SK-MEL-5 (cell line): ENCODE data around the gene NFILZ. TPM values are rescaled to one million over a fixed set of nuclear protein-coding genes. Genes with fewer than 3 reads are reported as not detected.

ENCODE experiments used
- DNase-seq: peaks from one replicate; pipeline ENCODE4 v3.0.0-alpha.2; 2016; ENCODE audit warnings: low read depth, low spot score
- in situ Hi-C: cut with HindIII; loops from 2 replicates; pipeline ENCODE4 v1.10.0; 2016; ENCODE audit warnings: low sequenced_read_pairs, high pct_unique_total_duplicates, low pct_unique_long_range_greater_than_20kb
- polyA plus RNA-seq, 2 experiments: library from polyadenylated mRNA; depleted of rRNA; stranded (reverse); fragments of >200 nt; gene quantifications; 2 replicates each; pipeline ENCODE4 v1.2.3, GENCODE V29; 2015
- total RNA-seq: library from RNA; depleted of rRNA; stranded (reverse); fragments of >200 nt; shearing (Covaris generic); gene quantifications from 2 replicates; pipeline ENCODE4 v1.2.3, GENCODE V29; 2014; rRNA removed

The NFILZ gene
- total RNA-seq: not detected in 2 replicates
- not detected in 2 replicates for polyA plus RNA-seq (2015; cell fraction: cytosol; rRNA removed)
- polyA plus RNA-seq (2015; cell fraction: nucleus; rRNA removed): not detected in 2 replicates

DNA sequence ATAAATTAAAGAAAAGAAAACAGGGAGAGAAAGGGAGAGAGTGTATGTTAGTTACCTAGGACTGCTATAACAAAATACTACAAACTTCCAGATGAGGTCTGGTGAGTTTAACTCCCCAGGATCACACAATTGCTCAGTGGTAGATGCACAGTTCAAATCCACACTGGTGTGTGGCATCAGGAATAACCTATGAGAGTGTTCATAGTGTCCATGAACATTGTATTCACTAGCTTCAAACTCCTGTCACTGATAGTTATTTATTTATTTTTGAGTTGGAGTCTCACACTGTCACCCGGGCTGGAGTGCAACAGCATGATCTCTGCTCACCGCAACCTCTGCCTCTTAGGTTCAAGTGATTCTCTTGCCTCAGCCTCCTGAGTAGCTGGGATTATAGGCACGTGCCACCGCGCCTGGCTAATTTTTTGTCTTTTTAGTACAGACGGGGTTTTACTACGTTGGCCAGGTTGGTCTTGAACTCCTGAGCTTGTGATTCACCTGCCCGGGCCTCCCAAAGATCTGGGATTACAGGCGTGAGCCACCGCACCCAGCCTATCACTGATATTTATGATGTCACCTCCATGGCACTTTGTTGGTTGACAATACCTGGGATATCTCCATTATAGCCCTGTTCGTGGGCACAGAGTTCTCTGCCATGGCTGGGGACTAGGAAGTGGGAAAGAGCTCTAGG is at the start of gene NFILZ:
Gene NFILZ, plus strand, starts transcription at position 638 of the 688 bp plus-strand sequence. CDS start 46,133 bp downstream, outside the sequence.
- in situ Hi-C loops: no loop called here
- no peak for DNase-seq

- in situ Hi-C loops: no loop called here
- DNase-seq: peak; percentile 71
Observed at GRCh38 chr19:8580710-8581281, 49.6 kb upstream of the NFILZ start.

DNA sequence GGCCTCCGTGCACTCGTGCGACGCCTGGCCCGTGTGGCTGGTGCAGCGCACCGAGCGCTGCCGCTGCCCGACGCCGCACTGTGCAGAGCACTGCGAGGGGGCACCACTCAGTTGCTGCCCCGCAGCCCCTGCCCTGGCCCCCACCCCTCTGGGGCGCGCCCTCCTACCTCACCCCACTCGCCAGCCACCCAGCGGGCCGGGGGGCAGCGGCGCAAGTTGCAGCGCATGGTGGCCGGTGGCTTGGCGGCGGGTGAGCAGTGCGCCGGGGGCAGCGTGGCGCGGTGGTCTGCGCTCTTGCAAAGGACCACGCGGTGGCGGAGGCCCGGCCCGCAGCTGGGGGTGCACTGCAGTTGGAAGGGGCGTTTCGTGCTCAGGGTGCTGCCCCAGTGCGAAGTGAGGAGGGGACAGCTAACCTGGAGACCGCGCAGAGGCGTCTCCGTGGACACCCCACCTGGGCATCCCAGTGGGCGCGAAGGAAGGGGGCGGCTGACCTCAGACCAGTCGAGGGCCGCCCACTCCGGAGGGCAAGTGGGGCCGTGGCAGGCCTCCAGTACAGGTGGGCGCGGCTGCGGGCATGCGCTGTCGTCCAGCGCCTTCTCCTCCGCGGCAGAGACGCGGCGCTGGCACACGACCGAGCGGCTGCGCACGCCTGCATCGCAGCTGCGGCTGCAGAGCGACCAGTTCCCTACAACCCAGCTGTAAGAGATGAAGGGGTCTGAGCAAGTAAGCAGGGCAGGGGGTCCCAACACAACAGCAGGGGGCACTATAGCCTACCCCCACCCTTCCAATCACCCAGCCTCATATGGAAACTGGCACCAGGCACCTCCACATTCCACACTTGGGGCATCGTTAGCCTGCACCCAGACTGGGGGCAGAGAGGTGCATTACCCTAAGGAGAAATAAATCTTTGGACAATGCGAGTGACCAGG is 45.2 kb upstream of the NFILZ start:
- DNase-seq: no peak
- in situ Hi-C loops: no loop called here

GRCh38 chr19:8585894-8586750 is 44.3 kb upstream of the NFILZ start:
- in situ Hi-C loops: no loop called here
- DNase-seq: peak; percentile 69

- in situ Hi-C loops: no loop called here
- no peak for DNase-seq
Observed at GRCh38 chr19:8589177-8589714, 41.2 kb upstream of the NFILZ start.

DNA sequence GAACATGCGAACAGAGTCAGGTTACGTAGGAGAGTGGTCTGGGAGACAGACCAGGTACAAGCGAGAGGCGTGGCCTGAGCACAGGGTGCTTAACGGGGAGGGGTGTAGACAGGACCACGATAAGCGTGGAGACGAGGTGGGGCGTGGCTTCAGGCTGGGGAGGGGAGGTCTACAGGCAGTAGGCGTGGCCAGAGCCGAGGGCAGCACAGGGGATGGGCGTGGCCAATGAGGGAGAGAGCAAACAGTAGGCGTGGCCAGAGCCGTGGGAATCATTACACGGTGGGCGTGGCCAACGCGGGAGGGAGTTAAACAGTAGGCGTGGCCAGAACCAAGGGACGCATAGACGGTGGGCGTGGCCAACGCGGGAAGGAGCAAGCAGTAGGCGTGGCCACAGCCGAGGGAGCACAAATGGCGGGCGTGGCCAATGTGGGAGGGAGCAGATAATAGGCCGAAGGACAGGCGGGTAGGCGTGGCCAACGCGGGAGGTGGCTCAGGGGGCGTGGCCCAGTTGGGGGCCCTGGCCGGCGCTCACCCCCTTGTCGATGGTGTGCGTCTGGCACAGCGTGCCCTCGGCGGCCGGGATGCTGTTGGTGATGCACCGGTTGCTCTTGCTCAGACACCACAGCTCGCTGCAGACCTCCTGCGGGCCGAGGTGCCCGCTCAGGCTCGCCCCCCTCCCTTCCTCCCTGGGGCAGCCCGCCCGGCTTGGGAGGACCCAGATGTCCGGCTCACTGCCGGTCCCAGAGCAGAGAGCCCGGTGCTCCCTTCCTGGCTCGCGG is 38.0 kb upstream of the NFILZ start:
- in situ Hi-C loops: no loop called here

DNA sequence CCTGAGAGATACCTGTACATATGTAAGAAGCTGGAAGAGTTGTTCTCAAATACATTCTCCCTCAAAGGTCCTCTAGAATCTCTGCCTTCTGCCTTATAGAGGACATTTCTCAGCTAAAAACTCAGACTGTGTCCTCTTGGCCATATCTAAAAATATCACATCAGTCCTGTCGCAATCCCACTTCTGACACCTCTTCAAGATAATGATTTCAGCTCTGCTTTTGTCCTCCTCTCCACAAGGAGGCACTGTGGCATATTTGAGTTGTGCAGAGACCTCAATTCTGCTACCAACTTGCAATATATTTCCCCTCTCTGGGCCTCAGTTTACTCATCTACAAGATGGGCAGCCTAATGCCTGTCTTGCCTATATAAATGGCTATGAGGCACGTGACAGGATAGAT is 36.5 kb upstream of the NFILZ start:
- in situ Hi-C loops: no loop called here
- no peak for DNase-seq

More for the DNA sequence above, 38.0 kb upstream of the NFILZ start:
- peak; percentile 87 for DNase-seq

- no peak for DNase-seq
- in situ Hi-C loops: no loop called here
Observed at GRCh38 chr19:8595651-8596050, 34.8 kb upstream of the NFILZ start.

DNA sequence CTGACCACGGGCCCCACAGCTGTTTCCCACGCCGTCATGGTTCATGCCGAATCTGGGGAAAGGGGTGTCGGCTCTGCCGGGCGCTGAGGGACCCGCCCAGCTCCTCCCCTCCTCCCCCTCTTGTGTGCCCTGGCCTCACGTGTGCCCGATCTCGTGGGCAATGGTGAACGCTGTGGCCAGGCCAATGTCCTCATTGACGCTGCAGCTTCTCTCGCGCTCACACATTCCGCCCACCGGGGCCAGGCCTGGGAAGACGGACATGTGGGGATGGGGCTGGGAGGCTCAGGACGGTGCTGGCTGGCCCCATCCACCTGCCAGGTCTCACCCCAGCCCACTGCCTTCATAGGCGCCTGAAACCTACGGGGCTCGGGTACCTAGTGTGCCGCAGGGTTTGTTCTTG is 34.3 kb upstream of the NFILZ start:
- DNase-seq: no peak
- in situ Hi-C loops: no loop called here

GRCh38 chr19:8600064-8600463 is 30.4 kb upstream of the NFILZ start:
- DNase-seq: no peak
- in situ Hi-C loops: no loop called here

DNA sequence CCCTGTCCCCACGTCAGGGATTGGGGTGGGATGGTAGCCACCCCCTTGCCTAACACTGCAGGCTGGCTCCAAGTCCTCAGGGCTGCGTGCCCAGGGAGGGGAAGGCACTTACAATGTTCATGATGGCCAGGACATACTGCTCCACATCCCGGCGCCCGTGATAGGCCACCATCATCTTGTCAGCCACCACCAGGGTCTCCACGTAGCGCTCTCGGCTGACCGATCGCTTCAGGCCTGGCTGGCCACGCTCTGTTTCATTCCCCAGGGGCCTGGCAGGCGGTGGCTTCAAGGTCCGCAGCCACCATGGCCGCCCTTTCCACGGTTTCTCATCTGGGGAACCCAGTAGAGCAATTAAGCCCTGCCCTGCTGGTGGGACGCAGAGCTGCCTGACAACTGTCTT is 29.6 kb upstream of the NFILZ start:
- no peak for DNase-seq
- in situ Hi-C loops: no loop called here

- no peak for DNase-seq
- in situ Hi-C loops: no loop called here
Observed at GRCh38 chr19:8601796-8602195, 28.6 kb upstream of the NFILZ start.

DNA sequence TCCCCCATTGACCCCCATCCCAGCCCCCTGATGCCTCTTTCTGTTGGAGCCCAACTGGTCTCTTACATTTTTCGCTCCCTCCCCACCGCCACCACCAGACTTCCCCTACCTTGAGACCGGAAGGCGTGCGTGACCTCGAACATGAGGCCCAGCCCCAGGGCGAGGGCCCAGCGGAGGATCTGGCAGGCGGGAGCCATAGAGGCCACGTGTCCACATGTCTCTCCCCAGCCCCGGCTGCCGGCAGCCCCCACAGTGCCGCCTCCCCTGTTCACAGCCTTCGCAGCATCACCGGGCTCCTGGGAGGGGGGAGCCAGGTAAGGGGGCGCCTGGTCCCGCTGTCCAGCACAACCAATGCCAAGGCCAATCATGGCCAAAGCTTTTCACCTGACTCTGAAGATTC is 24.9 kb upstream of the NFILZ start:
- no peak for DNase-seq
- in situ Hi-C loops: no loop called here

DNA sequence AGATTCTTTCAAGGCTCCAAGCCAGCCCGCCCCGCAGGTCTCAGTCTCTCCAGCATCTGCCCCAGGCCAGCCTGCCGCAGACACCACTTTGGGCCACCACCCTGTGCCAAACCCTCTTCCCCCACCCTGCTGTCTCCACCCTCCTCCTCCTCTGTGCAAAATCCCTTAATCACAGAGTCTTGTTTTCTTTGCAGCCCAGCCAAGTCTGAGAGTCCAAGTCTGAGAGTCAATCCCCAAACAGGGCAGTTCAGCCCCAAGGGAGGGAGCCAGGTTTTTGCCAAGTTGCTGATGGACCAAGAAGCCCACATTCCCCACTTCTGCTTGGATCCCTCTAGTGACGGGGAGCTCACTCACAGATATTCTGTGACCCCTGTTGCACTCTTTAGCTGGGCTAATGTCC is 23.0 kb upstream of the NFILZ start:
- in situ Hi-C loops: no loop called here
- DNase-seq: no peak

DNA sequence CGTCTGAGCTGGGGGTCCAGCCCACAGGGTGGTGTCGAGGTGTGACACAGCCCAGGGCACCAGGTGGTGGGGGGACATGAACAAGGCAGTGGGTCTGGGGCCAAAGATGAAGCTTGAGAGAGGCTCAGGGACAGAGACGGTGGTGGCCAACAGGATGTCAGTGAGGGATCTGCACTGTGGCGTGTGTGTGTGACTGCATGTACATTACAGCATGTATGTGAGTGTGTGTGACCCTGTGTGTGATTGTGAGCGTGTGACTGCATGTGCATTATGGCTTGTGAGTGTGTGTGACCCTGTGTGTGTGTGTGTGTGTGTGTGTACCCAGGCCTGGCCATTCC is 21.5 kb upstream of the NFILZ start:
- in situ Hi-C loops: no loop called here
- no peak for DNase-seq

DNA sequence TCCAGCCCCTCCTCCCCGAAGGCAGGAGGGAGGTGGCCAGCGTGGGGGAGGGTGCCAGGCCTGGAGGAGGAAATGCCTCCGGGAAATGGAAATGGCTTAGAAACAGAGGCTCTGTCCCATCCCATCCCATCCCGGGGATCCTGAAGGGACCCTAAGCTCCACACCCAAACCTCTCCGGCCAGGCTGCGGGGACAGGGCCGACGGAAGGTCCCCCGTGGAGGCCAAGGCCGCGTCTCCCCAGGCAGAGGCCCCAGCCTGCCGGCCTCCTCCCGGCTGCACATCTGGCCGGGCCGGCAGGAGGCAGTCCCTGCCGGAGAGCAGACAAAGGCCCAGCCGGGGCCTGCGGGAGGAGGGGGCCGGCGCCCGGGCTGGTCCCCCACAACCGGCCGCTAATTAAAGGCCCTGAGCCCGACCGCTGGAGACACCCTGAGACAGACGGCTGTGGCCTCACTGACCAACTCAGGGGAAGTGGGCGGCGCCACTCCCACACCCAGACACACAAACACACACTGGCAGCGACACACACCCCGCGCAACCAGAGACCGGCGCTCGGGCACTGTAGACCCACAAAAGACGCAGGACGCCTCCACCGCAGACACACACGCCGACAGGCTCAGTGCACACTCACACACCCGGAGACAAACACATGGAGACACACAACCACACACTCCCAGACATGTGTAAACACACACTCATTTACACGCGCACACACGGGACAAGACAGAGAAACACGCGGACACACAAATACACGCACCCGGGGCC is 21.0 kb upstream of the NFILZ start:
- in situ Hi-C loops: no loop called here
- no peak for DNase-seq
